Kidney glomerular epithelial cell (primary cell): ENCODE measurements around the gene LCAT.
"Not testable (repeated sequence)": the region's sequence is repeated elsewhere in the genome, so short reads cannot be mapped to it uniquely, and the experiment has no call there.

Source experiments
- DNase-seq: peaks from one replicate; lab custom pipeline; 2025; lab: John Stamatoyannopoulos, UW

LCAT gene

DNA sequence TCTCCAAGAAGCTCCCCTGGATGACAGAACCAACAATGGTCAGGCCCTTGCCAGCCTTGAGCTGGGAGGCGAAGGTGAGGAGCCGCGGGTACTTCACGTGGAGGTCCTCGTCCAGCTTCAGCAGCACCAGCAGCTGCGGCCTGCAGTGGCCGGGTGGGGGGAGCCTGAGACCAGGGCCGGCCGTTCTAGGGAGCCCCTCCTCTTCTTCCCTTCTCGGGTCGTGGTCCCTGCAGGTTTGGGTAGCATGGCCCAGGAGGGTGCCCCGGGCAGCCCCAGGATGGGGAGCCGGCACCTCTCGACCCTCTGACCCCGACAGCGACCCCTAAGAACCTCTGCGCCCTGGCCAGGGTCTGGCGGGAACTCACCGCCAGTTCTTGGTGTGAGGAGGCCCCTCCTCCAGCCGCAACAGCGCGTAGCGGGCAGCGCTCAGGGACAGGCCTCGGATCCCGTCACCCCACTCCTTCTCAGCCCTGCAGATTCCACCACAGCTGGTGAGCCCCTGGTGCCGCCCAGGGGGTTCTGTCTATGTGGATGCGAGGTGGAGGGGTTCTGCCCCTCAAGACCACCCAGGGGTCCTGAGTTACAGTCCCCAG is 3.1 kb upstream of the LCAT start:
- DNase-seq: no peak

DNA sequence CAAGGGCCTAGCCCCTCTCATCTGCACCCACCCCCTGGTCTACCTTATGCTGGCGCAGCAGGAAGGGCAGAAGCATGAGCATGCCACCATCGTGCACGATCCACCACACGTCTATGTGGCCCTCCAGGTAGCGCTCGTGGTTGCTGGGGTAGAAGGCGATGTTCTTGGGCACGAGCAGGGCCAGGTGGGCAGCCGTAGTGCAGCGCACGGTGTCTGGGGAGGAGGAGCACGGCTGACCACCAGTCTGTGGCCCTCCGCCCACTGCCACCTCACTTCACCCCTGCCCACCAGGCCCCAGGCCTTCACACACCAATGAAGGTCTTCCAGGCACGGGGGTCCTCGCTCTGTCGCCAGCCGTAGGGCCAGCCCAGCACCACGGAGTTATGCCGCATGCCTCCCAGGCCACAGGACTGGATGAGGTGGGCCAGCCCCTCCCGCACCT is 2.2 kb upstream of the LCAT start:
- no peak for DNase-seq

DNA sequence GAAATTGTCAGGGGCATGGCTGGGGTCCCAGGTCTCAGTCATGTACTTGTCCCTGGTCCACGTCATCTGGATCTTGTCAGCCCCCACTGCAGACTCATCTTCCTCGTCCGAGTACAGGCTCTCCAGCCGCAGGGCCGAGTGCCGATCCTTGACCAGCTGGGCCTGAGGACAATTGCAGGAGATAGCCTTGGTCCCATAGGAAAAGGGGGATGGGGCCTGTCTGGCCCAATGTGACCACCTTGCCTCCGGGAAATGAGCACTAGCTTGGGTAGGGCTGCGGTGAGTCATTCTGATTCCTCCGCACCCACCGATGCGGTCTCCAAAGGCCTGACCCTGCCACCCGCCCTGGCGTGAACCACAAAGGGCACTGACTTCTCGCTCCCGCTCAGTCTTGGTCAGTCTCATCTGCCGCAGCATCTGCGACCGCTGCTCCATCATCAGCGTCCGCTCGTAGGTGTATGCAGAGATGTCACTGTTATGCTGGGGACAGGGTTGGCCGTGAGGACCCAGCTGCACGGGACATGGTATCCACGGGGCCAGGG is 1.5 kb upstream of the LCAT start:
- no peak for DNase-seq

DNA sequence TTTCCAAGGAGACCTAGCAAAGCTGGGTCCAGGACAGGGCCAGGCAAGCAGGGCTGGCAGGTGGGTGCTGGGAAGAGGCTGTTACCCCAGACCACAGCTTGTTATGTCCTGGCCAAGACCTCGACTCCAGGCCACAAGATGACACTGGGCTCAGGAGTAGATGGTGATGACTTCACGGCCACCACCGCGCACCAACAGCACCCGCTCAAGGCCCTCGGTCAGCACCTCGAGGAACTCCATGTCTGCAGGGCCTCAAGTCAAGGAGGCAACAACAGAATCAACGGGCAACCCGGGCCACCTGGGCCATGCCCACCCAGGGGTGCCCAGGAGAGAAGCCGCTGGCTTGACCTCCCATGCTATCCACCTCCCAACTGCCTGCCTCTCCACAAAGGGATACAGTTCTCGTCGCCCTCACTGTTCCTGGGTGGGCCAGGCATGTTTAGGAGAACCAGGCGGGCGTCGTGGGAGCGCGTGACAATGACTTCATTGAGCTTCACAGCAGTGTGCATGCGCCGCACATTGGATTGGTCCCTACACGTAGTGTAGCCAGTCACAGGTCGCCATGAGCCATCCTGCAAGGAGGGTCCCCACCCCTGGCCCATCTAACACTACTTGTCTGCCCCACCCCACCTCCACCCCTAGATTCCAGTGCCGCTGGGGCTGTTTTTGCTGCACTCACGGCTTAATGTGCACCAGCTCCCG is 921 bp upstream of the LCAT start:
- no peak for DNase-seq

DNA sequence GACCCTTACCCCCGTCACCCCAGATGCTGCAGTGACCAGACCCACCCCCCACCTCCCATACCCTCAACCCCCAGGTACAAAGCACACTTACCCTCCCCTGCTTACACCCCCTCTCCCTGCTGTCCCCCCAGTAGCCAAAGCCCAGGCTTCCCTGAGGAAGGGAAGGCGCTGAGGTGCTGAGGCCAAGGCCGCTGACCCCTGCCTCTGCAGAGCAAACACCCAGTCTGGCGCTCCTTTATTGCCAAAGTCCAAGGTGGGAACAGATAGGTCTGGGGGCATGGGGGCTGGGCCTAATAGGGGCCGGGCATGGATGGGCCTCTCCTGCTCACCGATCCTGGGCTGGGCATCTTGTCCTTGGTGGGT is 683 bp downstream of the LCAT start:
- no peak for DNase-seq

DNA sequence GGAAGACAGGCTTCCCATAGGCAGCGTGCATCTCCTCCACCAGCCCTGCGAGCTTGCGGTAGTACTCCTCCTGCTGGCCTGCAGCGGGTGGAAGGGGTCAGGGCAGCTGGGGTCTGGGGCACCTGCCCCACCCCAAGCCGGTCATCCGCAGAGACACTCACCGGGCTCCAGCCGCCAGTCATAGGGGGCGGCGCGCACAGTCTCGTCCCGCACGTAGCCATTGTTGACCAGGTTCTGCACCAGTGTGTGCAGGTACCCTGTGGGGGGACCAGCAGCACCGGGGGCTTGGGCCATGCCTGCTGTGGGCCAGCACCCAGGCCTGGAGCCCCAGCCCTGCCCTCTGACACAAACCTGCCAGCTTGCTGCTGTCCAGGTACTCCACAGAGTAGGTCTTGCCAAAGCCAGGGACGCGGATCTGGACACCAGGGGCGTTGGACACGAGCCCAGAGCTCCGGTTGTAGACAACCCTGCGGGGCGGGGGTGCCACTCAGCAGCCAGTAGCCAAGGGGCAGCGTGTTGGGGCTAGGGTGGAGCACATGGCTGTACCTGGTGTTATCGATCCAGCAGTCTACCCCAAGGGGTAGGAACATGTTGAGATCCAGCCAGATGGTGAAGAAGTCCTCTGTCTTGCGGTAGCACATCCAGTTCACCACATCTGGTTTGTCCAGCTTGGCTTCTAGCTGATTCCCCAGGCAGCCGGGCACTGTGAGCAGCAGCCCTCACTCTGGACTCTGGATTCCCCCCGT is 1.2 kb downstream of the LCAT start:
- DNase-seq: no peak

DNA sequence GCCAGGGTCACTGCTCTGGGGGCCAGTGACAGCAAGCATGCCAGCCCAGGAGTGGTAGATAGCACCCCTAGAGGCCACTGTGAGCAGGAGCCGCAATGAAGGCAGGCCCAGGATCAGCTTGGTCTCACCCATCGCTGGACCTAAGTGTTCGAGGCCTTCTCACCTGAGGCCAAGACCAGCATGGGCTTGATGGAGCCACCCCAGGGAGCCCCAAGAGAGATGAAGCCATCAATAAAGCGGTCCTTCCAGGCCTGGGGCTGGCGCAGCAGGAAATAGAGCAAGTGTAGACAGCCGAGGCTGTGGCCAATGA is 1.8 kb downstream of the LCAT start:
- DNase-seq: peak; percentile 11

DNA sequence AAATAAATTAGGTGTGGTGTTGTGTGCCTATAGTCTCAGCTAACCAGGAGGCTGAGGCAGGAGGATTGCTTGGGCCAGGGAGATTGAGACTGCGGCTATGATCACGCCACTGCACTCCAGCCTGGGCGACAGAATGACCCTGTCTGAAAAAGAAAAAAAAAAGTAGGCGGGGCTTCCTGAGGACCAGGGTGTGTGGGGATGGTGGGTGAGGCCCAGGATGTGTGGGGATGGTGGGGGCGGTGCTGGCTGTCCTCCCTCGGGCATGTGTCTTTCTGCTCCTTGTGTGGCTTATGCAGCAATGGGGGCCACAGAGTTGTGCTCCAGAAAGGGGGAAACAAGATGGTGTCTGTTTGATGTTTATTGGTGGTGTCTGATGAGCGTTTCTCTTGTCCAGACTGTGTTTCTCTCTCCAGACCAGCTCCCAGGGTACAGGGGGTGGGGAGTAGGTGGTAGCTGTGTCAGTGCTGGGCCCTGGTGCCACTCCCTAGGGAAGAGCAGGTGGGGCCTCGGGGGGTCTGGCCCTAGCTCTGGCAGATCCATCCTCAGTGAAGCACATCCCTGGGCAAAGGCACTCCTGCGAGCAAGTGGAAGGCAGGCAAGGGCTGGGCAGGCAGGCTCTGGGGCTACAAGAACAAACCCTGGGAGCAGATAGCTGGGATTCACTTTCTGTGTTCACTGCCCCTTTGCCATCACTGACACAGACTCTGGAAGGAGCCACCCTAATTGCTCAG is 2.3 kb downstream of the LCAT start:
- no peak for DNase-seq

DNA sequence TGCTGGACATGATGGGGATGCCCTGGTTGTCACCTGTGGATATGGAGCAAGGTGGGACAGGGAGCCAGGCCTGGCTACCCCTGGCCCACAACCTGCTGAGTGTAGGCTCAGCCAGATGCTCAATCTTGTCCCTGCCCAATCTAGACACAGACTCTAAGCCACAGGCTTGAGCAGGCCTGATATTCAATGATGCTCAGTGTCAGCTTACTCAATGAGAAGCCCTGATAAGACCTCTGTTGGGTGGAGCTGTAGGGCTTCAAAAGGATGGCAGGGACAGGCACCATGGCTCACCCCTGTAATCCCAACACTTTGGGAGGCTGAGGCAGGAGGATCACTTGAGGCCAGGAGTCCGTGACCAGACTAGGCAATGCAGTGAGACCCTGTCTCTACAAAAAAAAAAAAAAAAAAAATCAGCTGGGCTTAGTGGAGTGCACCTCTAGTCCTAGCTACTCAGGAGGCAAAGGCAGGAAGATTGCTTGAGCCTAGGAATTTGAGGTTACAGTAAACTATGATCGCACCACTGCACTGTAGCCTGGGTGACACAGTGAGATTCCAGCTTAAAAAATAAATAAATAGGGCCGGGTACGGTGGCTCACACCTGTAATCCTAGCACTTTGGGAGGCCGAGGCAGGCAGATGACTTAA is 3.4 kb downstream of the LCAT start:
- DNase-seq: no peak

DNA sequence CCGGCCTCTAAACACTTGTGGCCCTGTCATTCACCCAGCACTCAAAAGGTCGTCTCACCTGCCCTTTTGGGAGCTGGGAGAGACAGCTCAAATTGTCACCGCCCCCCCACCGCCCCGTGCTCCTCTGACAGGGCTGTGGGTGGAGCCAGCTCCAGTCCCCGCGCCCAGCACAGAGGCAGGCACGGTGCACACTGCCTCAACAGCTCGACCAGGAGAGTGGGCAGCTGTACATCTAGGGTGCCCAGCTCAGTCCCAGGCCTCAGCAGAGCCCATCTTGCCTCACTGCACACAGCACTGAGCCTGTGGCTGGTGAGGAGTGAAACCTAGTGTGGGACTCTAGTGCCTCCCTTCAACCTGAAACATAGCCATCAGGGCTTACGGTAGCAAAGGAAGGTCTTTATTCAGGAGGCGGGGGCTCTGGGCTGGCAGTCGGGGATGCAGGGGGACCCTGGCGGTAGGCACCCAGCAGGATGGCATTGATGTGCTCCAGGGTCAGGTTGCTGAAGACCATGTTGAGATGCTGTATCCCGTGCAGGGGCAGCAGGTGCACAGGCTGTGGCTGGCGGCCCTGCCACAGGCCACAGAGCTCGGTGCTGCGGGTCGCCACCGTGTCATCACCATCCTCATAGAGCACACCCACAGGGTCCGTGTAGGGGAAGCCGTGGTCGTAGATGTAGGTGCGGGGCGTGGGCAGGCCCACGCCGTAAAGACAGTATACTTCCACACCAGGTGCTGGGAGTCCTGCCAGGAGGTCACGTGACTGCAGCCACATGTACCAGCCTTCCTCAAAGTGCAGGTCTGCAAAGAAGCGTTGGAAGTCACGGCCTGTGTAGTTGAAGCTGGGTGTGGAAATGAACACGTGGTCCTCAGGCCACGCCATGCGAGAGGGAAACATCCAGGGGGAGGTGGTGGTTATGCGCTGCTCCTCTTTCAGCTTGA is 4.1 kb downstream of the LCAT start:
- no peak for DNase-seq

DNA sequence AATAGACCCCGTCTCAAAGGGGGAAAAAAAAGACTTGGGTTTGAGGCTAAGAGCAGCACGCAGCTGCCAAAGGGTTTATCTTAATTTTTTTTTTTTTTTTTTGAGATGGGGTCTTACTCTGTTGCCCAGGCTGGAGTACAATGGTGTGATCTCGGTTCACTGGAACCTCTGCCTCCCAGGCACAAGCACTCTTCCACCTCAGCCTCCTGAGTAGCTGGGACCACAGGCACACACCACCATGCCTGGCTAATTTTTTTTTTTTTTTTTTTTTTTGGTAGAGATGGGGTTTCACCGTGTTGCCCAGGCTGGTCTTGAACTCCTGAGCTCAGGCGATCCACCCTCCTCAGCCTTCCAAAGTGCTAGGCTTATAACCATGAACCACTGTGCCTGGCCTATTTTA is 6.2 kb downstream of the LCAT start:
- not testable (repeated sequence) for DNase-seq

DNA sequence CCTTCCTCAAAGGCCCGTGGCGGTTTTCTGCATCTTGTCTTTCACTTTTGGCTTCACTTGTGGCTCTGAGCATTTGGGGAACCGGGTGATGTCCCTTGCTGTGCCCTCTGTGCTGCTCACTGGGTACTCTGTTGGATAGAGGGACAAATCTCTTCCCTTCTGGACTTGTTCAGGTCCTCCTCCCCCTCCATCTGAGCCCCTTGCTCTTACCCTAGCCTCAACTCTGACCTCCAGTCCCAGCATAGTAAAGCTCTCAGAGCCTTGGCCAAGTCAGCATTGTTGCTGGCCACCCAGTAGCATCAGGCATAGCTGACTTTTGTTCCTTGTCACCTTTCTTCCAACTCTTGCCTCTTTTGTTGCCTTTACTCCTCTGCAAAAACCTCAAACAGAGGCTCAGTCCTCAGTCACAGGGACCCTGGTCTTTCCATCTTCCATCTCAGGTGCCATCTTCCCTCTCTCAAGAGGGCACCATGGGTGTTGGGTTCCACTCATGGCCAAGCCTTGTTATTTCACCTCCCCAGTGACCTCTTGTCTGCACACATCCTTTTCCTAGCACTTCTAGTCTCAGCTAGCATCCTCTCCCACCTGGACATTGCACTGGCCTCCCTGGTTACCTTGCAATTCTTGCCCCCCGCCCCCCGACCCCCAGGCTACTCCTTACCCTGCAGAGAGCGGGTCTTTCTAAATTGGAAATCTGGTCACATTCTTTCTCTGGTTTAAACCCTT is 6.9 kb downstream of the LCAT start:
- DNase-seq: peak; percentile 40

DNA sequence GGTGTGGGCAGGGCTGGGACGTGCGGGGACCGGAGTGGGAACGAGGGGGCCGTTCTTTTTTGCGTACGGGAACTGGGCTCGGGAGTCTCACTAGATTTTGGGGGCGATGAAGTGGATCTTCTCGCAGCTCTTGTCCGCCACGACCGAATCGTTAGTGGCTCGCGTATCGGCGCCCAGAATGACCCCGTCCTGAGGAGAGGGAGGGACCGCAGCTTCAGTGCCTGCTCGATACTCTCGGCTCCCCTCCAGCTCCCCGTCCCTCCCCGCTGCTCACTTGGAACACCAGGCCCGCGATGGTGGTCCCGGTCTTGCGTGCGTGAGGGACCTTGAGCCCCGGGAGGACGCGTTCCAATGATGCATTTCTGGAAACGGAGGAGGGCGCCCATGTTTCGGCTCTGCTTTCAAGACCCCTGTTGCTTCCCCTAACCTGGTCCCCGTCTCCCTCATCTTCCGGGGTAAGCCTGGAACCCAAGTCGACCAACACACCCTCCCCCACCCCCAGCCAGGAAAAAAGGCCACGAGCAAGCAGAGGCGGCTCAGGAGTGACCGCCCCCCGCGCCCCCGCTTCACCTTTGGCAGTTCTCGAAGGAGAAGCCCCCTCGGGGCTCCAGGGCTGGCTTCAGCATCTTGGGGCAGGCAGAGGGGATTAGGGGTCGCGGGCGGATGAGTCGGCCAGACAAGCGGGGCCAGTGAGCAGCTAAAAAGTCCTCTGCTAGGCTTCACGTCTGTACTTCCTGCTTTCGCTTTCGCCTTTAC is 7.6 kb downstream of the LCAT start, which contains the start of gene PSMB10:
TSS of gene PSMB10 (minus strand) at position 727 of the 756 bp plus-strand sequence. CDS start at position 626, 101 bp downstream.
- DNase-seq: peak; percentile 42

DNA sequence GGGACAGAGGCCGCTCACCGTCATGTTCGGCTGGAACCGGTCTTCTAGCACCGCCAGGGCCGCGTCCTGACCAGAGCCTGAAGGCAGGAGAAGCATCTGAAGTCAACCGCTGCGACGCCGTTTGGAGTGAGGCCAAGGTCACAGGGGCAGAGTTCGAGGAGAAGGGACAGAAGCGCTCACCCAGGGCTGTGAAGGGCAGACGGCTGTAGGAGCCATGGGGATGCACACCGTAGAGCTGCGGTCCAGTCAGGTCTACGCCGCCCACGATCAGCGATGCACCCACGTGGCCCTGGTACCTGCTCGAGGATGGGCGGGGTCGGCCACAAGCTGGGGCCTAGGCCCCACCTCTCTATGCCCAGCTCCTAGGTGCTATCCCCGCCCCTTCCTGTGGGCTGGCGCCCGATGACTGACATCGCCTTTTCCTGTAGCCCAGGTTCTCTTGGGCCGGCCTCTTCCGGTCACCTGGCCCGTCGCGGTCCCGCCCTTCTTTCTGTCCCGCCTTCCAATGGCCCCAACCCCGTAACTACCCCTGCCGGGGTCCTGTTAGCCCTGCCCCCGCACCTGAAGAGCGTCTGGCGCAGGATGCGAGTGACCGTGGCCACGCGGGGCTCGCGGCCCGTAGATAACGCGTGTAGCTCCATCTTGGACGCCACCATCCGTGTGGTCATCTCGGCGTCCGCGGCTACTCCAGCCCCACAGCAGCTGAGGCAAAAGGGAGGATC is 8.4 kb downstream of the LCAT start:
- peak; percentile 96 for DNase-seq

DNA sequence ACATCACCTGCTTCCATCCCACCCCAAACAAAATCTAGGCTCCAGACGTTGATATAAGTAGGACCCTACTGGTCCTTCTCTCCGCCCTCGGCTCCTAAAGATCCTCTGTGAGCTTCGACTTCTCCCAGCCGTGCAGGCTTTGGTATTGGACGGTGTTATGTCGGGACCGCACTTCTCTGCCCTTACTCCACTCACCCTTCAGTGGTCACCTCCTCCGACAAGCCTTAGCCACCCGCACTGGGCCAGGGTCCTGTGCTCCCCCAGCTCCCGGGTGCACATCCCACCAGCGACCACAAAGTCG is 8.9 kb downstream of the LCAT start:
- DNase-seq: no peak

DNA sequence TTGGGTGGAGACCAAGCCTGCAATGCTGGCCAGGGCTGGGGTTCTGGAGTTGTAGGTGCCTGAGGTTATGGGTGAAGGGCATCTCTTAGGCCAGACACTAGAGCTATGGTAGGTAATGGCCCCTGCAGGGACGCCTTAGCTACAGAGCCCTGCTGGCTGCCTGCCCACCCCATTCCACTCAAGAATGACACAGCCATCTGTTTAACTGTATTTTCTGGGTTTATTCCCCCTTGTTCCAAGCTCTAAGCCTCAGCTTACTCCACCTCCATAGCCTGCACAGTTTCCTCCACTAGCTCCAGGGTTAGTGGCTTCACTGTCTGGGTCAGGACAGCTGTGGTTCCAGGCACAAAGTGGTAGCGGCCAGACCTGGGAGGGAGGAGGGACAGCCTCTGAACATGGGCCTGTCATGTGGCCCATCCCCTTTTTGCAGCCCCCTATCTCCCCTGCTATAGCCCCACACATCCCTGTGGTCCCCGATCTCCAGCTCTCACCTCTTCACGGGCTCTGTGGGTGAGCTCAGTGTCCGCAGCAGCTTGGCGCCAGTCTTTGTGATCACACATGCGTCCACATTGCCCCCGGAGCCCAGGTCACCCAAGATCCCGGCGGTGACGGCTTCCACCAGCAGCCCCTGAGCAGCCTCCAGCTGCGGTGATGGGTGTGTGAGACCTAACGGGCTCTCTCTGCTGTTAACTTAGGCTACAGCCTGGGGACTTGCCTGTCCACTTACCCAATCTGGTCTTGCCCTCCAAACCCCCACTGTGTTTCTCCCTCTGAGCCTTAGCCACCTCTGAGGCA is 9.4 kb downstream of the LCAT start:
- DNase-seq: no peak

DNA sequence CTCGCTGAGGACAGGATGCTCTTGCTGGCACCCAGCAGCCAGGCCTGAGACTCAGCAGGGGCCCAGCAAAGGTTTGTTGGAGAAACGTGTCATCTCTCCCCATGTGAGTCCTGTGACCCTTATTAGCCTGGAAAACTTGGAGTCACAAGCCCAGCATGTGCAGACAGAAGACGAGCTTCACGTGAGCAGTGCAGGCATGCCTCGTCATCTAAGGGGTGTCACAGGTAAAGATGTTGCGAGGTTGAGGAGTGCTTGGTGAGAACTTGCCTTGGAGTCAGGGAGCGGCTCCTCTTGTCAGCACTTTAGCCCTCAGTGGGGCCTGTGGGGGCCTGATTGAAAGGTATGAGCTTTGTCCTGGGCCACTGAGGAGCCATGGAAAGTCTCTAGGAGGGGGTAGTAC is 10.1 kb downstream of the LCAT start:
- DNase-seq: no peak

DNA sequence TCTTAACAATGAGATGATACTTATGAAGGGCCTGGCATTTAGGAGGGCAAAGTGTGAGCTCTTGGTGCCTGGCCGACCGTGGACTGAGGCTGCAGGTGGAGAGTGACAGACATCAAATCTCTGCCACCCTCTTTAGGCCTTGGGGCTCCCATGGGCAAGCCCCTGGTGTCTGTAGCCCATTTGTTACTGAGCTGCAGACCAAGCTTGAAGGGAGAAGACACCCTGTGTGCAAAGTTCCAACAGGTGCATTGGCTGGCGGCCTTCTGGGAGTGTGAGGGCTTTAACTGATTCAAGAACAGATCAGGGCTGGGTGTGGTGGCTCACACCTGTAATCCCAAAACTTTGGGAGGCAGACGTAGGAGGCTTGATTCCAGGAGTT is 11.5 kb downstream of the LCAT start:
- DNase-seq: no peak
